ENCODE measurements around the gene DNAAF1. TPM values are rescaled to one million over a fixed set of nuclear protein-coding genes. Genes with fewer than 3 reads are reported as not detected.

DNAAF1 gene
- total RNA-seq, 1 donor from 2014 or later = 0.11 TPM

DNA sequence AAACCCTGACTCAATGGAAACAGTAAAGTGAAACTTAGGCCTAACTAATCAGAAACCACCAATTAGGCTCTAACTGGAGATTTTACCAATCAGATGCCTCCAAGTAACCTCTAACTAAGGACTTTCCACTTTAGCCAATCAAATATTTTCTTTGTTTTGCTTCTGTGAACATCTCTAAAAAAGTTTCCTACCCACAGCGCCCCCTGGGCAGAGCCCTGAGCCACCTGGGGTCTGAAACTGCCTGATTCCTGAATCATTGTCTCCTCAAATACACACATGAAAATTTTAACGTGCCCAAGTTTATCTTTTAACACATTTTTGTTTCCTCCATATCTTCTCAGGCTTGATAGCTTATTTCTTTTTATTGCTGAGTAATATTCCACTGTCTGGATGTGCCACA, 64.9 kb downstream of the DNAAF1 start:
- Histone ChIP-seq H3K27me3 (no peaks in the 10 kb centered on the region), H3K27ac (no peak overlapping the region), H3K36me3 (no peaks in the 10 kb centered on the region), H2AFZ (replicated peaks) (no peak overlapping the region), H3K4me3 (no peak overlapping the region), H3K4me1 (peaks cover 8% of the 10 kb centered on the region), H3K9ac (no peak overlapping the region), H3F3A (ENCODE audit: low read depth) (no peaks in the 10 kb centered on the region), H3K4me2 (no peak overlapping the region), H3K79me2 (ENCODE audit: low read depth) (no peaks in the 10 kb centered on the region), H4K20me1 (ENCODE audit: low read depth) (no peaks in the 10 kb centered on the region), H3K9me3 (ENCODE audit: low read depth) (no peaks in the 10 kb centered on the region)
- Mint-ChIP-seq H3K4me1 (peaks cover 7% of the 10 kb centered on the region), H3K9me3 (no peaks in the 10 kb centered on the region), H3K4me3 (no peak overlapping the region), H3K27me3 (ENCODE audit: insufficient read depth, low read depth) (peaks cover 7% of the 10 kb centered on the region), H3K27ac (no peak overlapping the region), H3K36me3 (no peaks in the 10 kb centered on the region)
- DNase-seq (ENCODE audit: low spot score) = no peak
- TF ChIP-seq EZH2phosphoT487 (IDR thresholded peaks at IDR 0.05) (no peak), EZH2 (IDR thresholded peaks at IDR 0.05) (no peak)
- TF ChIP-seq, protein P1, sequence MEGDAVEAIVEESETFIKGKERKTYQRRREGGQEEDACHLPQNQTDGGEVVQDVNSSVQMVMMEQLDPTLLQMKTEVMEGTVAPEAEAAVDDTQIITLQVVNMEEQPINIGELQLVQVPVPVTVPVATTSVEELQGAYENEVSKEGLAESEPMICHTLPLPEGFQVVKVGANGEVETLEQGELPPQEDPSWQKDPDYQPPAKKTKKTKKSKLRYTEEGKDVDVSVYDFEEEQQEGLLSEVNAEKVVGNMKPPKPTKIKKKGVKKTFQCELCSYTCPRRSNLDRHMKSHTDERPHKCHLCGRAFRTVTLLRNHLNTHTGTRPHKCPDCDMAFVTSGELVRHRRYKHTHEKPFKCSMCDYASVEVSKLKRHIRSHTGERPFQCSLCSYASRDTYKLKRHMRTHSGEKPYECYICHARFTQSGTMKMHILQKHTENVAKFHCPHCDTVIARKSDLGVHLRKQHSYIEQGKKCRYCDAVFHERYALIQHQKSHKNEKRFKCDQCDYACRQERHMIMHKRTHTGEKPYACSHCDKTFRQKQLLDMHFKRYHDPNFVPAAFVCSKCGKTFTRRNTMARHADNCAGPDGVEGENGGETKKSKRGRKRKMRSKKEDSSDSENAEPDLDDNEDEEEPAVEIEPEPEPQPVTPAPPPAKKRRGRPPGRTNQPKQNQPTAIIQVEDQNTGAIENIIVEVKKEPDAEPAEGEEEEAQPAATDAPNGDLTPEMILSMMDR (IDR thresholded peaks at IDR 0.05) = no peak

DNA sequence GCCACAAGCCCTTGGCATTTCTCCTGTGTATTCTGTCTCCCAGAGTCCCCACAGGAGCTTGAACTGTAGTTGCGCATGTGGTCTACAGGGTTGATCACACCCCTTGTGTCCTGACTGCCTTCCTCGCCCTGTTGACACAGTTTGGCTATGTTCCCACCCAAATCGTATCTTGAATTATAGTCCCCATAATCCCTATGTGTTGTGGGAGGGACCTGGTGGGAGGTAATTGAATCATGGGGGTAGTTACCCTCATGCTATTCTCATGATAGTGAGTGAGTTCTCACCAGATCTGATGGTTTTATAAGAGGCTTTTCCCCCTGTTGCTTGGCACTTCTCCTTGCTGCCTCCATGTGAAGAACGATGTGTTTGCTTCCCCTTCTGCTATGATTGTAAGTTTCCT, 67.0 kb downstream of the DNAAF1 start:
- H3K79me2 ChIP-seq (ENCODE audit: low read depth) = no peaks in the 10 kb centered on the region
- Mint-ChIP-seq H3K4me3 (no peak overlapping the region), H3K36me3 (no peaks in the 10 kb centered on the region), H3K27ac (no peak overlapping the region), H3K4me1 (peaks cover 10% of the 10 kb centered on the region), H3K9me3 (no peaks in the 10 kb centered on the region), H3K27me3 (ENCODE audit: insufficient read depth, low read depth) (peaks cover 7% of the 10 kb centered on the region)
- H3K9me3 ChIP-seq (ENCODE audit: low read depth) = no peaks in the 10 kb centered on the region
- no peak overlapping the region for H2AFZ ChIP-seq (replicated peaks)
- H3K27me3 ChIP-seq = no peaks in the 10 kb centered on the region
- no peak overlapping the region for H3K9ac ChIP-seq
- DNase-seq (ENCODE audit: low spot score) = no peak
- no peak overlapping the region for H3K4me2 ChIP-seq
- TF ChIP-seq, protein P1 (IDR thresholded peaks at IDR 0.05) = no peak
- TF ChIP-seq EZH2phosphoT487 (IDR thresholded peaks at IDR 0.05) (no peak), EZH2 (IDR thresholded peaks at IDR 0.05) (no peak)
- no peaks in the 10 kb centered on the region for H3K36me3 ChIP-seq
- H3K27ac ChIP-seq = no peak overlapping the region
- H3K4me1 ChIP-seq = peaks cover 8% of the 10 kb centered on the region
- no peaks in the 10 kb centered on the region for H4K20me1 ChIP-seq (ENCODE audit: low read depth)
- no peak overlapping the region for H3K4me3 ChIP-seq
- no peaks in the 10 kb centered on the region for H3F3A ChIP-seq (ENCODE audit: low read depth)

DNA sequence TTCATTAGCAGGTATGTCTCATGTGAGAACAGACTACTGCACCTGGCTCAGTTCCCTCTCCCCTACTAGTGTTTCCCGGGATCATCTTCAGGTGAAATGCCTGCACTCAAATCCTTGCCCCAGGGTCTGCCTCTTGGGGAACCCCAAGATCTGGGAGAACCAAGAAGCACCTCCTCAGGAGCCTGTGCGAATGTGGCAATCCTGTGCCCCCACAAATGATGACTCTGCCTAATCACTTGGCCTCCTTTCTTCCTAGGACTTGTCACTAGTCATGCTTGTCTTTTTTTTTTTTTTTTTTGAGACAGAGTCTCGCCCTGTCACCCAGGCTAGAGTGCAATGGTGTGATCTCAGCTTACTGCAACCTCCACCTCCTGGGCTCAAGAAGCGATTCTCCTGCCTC, 67.5 kb downstream of the DNAAF1 start:
- peaks cover 8% of the 10 kb centered on the region for H3K4me1 ChIP-seq
- Mint-ChIP-seq H3K36me3 (no peaks in the 10 kb centered on the region), H3K9me3 (no peaks in the 10 kb centered on the region), H3K27me3 (ENCODE audit: insufficient read depth, low read depth) (peaks cover 7% of the 10 kb centered on the region), H3K4me3 (no peak overlapping the region), H3K27ac (no peak overlapping the region), H3K4me1 (peaks cover 10% of the 10 kb centered on the region)
- H3K4me3 ChIP-seq = no peak overlapping the region
- TF ChIP-seq EZH2 (IDR thresholded peaks at IDR 0.05) = no peak
- TF ChIP-seq EZH2phosphoT487 (IDR thresholded peaks at IDR 0.05) = no peak
- TF ChIP-seq, protein P1 (IDR thresholded peaks at IDR 0.05) = no peak
- no peaks in the 10 kb centered on the region for H4K20me1 ChIP-seq (ENCODE audit: low read depth)
- H3K79me2 ChIP-seq (ENCODE audit: low read depth) = no peaks in the 10 kb centered on the region
- DNase-seq (ENCODE audit: low spot score) = no peak
- no peaks in the 10 kb centered on the region for H3K27me3 ChIP-seq
- no peaks in the 10 kb centered on the region for H3K36me3 ChIP-seq
- H3K9ac ChIP-seq = no peak overlapping the region
- H3K4me2 ChIP-seq = no peak overlapping the region
- no peak overlapping the region for H2AFZ ChIP-seq (replicated peaks)
- no peak overlapping the region for H3K27ac ChIP-seq
- no peaks in the 10 kb centered on the region for H3F3A ChIP-seq (ENCODE audit: low read depth)
- H3K9me3 ChIP-seq (ENCODE audit: low read depth) = no peaks in the 10 kb centered on the region
